ENCODE measurements around the gene IL21R.
A peak's percentile ranks its signal among the peaks of the same experiment; 100 is the strongest.

IL21R gene

DNA sequence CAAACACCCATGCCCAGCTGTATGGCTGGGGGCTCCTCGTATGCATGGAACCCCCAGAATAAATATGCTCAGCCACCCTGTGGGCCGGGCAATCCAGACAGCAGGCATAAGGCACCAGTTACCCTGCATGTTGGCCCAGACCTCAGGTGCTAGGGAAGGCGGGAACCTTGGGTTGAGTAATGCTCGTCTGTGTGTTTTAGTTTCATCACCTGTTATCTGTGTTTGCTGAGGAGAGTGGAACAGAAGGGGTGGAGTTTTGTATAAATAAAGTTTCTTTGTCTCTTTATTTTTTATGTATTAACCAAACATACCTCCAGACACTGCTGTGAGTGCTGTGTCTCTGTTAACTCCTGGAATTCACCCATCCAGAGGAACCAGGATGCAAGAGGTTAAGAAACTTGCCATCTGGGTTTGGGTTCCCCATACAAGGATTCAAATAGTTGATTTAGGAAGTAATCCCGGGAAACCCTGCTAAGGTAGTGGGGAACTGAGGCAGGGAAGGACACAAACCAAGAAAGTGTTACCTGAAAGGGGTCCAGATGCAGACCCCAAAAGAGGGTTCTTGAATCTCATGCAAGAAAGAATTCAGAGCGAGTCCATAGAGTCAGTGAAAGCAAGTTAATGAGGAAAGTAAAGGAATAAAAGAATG, 37.4 kb upstream of the IL21R start:
- Histone ChIP-seq H3K36me3 (ENCODE audit: control insufficient read depth, insufficient read depth, low read length) (peaks cover 28% of the 10 kb centered on the region), H3K4me3 (ENCODE audit: extremely low read depth, insufficient read depth, low read length, poor library complexity, severe bottlenecking) (no peak overlapping the region), H3K27ac (ENCODE audit: low read depth, low read length, severe bottlenecking) (no peak overlapping the region), H3K4me1 (ENCODE audit: control insufficient read depth, insufficient read depth, low read length, poor library complexity, severe bottlenecking) (peaks cover 9% of the 10 kb centered on the region), H3K9me3 (ENCODE audit: control insufficient read depth, low read length) (peaks cover under 1% of the 10 kb centered on the region)
- 93 to 97% methylated on average over 3 to 5 of the region's 6 CpGs for WGBS, 2 experiments (ENCODE audit: insufficient coverage in 2 of 2)

DNA sequence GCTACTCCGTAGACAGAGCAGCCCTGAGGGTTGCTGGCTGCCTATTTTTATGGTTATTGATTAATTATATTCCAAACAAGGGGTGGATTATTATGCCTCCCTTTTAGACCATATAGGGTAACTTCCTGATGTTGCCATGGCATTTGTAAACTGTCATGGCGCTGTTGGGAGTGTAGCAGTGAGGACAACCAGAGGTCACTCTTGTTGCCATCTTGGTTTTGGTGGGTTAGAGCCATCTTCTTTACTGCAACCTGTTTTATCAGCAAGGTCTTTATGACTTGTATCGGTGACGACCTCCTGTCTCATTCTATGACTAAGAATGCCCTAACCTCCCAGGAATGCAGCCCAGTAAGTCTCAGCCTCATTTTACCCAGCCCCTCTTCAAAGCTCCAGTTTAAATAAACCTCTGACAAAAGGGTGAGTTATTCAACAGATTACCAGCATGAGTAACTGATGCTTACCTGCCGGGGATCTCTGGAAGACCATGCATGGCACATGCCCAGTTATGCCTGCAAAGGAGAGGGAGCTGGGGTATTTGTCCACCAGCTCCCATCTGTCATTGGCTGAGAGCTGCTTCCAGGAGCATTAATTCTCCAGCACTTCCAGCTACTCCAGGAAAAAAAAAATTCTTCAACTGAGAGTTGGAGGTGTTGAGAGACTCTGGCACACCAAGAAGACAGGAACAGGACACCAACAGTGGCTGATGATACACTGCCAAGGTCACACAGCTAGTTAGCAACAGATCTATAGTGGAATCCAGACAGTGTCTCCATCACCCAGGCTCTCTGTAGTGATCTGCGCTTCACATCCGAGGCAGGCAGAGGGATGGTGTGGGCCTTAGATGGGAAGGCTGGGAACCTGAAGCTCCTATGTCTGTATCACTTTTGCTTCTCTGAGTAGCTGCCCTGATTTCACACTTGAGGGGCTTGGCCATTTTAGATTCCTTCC, 36.6 kb upstream of the IL21R start:
- H3K36me3 ChIP-seq (ENCODE audit: control insufficient read depth, insufficient read depth, low read length): peaks cover 22% of the 10 kb centered on the region
- H3K4me1 ChIP-seq (ENCODE audit: control insufficient read depth, insufficient read depth, low read length, poor library complexity, severe bottlenecking): peaks cover 9% of the 10 kb centered on the region
- peak overlapping the region; percentile 10 for H3K27ac ChIP-seq (ENCODE audit: low read depth, low read length, severe bottlenecking)
- no peaks in the 10 kb centered on the region for H3K9me3 ChIP-seq (ENCODE audit: control insufficient read depth, low read length)
- no peak overlapping the region for H3K4me3 ChIP-seq (ENCODE audit: extremely low read depth, insufficient read depth, low read length, poor library complexity, severe bottlenecking)
- 87 to 93% methylated on average over 6 of the region's 7 CpGs for WGBS, 2 experiments (ENCODE audit: insufficient coverage in 2 of 2)

DNA sequence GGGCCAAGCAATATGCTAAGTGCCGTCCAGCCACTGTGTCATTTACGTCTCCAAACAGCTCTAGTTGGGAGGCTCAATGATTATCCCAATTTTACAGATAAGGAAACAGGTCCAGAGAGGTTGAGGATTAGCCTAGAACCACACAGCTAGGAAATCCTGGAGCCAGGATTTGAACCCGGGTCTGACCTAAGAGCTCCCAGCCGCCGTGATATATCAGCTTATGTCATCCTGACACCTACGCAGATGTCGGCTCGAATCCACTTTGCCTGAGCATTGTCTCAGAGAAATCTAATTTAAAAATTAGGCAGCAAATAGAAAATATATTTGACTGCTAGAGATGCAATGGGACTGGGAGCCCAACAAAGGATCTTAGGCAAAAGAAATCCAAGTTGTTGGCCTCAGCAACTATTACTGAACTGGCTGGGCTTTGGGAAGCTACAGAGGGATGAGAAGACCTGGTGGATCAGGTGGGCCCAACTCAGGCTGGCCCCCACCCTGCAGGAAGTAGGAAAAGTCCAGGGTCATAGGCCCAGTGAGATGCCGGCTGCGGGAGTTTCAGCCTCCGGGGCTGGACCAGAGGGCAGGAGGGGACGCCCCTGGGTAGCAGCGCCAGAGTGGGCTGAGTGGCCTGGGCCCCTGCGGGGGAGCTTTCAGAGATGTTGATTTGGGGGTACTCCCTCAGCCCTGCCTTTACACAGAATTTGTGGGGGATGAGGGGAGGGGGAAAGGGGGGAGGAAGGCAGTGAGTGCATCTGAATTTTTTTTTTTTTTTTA, 35.1 kb upstream of the IL21R start:
- no peak overlapping the region for H3K27ac ChIP-seq (ENCODE audit: low read depth, low read length, severe bottlenecking)
- H3K4me3 ChIP-seq (ENCODE audit: extremely low read depth, insufficient read depth, low read length, poor library complexity, severe bottlenecking): no peak overlapping the region
- no peaks in the 10 kb centered on the region for H3K9me3 ChIP-seq (ENCODE audit: control insufficient read depth, low read length)
- 86 to 99% methylated on average over 10 to 11 of the region's 14 CpGs for WGBS, 2 experiments (ENCODE audit: insufficient coverage in 2 of 2)
- H3K4me1 ChIP-seq (ENCODE audit: control insufficient read depth, insufficient read depth, low read length, poor library complexity, severe bottlenecking): peaks cover 9% of the 10 kb centered on the region
- H3K36me3 ChIP-seq (ENCODE audit: control insufficient read depth, insufficient read depth, low read length): peaks cover 15% of the 10 kb centered on the region

DNA sequence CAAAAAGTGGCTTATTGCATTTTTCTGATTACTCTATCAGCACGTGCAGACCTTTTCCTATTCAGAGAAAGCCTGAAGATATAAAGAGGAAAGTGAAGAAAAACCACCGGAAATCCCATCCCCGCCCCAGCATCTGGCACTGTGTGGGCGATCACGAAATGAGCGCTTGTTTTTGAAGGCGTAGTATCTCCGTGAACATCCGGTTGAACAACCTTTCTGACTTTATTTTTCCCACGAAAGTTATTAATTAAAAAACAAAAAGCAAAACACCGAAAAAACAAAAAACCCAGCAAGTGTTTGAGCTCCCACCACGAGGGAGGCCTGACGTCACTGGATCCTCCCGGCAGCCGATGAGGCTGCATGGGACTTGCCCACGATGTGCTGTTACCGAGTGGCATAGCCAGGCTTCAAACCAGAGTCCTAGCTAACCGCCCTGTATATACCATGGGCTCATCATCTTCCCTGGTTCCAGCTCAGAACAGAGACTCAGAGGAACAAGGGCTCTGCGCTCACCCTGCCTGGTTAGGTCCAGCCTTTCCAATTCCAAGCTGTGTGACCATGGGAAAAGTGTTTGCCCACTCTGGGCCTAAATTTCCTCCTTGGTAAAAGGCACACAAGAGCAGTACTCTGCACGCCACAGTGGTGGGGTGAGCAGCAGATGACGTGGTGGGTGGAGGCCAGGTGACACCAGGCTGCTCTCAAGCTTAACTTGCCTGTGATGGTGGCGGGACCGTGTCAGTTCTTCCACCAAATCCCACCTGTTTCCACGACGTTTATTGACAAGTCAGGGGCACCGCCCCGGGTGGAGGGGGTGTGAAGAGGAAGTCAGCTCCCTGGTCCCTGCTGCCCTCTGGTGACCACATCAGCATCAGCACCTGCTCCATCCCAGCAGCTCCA, 34.3 kb upstream of the IL21R start:
- no peak overlapping the region for H3K4me3 ChIP-seq (ENCODE audit: extremely low read depth, insufficient read depth, low read length, poor library complexity, severe bottlenecking)
- peaks cover 12% of the 10 kb centered on the region for H3K36me3 ChIP-seq (ENCODE audit: control insufficient read depth, insufficient read depth, low read length)
- H3K27ac ChIP-seq (ENCODE audit: low read depth, low read length, severe bottlenecking): no peak overlapping the region
- 82 to 90% methylated on average over 19 to 22 of the region's 27 CpGs for WGBS, 2 experiments (ENCODE audit: insufficient coverage in 2 of 2)
- H3K4me1 ChIP-seq (ENCODE audit: control insufficient read depth, insufficient read depth, low read length, poor library complexity, severe bottlenecking): peaks cover 9% of the 10 kb centered on the region
- H3K9me3 ChIP-seq (ENCODE audit: control insufficient read depth, low read length): no peaks in the 10 kb centered on the region

DNA sequence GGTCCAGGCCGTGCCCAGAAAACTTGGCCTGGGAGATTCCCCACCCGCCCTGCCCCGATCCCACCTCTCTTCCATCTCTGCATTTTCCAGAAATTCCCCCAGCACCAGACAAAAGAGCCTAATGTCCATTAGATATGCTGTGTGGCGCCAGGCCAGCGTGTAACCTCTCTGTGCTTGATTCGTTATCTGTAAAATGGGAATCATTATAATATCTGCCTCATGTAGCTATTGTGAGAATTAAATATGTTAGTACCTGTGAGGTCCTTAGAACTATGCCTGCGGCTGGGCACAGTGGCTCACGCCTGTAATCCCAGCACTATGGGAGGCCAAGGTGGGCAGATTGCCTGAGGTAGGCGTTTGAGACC, 33.6 kb upstream of the IL21R start:
- H3K27ac ChIP-seq (ENCODE audit: low read depth, low read length, severe bottlenecking): no peak overlapping the region
- peaks cover 9% of the 10 kb centered on the region for H3K4me1 ChIP-seq (ENCODE audit: control insufficient read depth, insufficient read depth, low read length, poor library complexity, severe bottlenecking)
- H3K4me3 ChIP-seq (ENCODE audit: extremely low read depth, insufficient read depth, low read length, poor library complexity, severe bottlenecking): no peak overlapping the region
- WGBS, 2 experiments (ENCODE audit: insufficient coverage in 2 of 2): 45 to 56% methylated on average over 7 to 8 of the region's 9 CpGs
- peaks cover 5% of the 10 kb centered on the region for H3K36me3 ChIP-seq (ENCODE audit: control insufficient read depth, insufficient read depth, low read length)
- H3K9me3 ChIP-seq (ENCODE audit: control insufficient read depth, low read length): no peaks in the 10 kb centered on the region

DNA sequence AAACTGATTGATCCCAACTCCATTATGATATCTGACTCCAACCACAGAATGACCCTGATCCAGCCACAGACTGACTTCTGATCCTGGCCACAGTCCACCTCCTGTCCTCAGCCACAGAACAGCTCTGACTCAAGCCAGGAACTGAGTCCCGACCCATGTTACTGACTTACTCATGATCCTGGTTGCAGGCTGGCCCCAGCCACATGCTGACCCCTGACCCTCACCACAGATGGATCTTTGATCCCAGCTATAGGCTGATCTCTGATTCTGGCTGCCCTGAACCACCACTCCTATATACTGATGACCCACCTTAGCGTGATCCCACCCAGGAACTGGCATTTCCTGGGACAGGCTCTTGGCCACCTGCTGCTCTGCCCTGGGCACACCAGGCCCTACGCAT, 32.2 kb upstream of the IL21R start:
- 76 to 89% methylated on average over 2 to 3 of the region's 3 CpGs for WGBS, 2 experiments (ENCODE audit: insufficient coverage in 2 of 2)
- Histone ChIP-seq H3K36me3 (ENCODE audit: control insufficient read depth, insufficient read depth, low read length) (no peaks in the 10 kb centered on the region), H3K4me3 (ENCODE audit: extremely low read depth, insufficient read depth, low read length, poor library complexity, severe bottlenecking) (no peak overlapping the region), H3K9me3 (ENCODE audit: control insufficient read depth, low read length) (no peaks in the 10 kb centered on the region), H3K27ac (ENCODE audit: low read depth, low read length, severe bottlenecking) (no peak overlapping the region), H3K4me1 (ENCODE audit: control insufficient read depth, insufficient read depth, low read length, poor library complexity, severe bottlenecking) (peaks cover 12% of the 10 kb centered on the region)

DNA sequence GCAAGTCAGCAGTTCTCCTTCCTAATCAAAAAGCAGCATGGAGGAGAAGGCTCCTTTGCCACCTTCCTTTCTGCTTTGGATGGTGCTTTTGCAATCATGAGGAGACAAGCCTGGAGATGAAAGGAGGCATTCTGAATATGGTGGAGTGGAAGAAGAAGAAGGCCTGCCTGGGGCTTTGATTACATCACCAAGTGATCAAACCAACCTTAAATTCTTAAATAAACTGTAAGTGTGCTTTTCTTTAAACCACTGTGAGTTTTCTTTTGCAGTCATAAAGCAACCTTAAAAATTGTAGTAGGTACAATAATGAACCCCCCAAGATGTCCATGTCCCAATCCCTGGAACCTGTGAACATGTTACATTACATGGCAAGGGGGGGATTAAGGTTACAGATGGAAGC, 31.7 kb upstream of the IL21R start:
- H3K4me1 ChIP-seq (ENCODE audit: control insufficient read depth, insufficient read depth, low read length, poor library complexity, severe bottlenecking): peaks cover 9% of the 10 kb centered on the region
- no peak overlapping the region for H3K4me3 ChIP-seq (ENCODE audit: extremely low read depth, insufficient read depth, low read length, poor library complexity, severe bottlenecking)
- H3K9me3 ChIP-seq (ENCODE audit: control insufficient read depth, low read length): no peaks in the 10 kb centered on the region
- no peak overlapping the region for H3K27ac ChIP-seq (ENCODE audit: low read depth, low read length, severe bottlenecking)
- no peaks in the 10 kb centered on the region for H3K36me3 ChIP-seq (ENCODE audit: control insufficient read depth, insufficient read depth, low read length)

DNA sequence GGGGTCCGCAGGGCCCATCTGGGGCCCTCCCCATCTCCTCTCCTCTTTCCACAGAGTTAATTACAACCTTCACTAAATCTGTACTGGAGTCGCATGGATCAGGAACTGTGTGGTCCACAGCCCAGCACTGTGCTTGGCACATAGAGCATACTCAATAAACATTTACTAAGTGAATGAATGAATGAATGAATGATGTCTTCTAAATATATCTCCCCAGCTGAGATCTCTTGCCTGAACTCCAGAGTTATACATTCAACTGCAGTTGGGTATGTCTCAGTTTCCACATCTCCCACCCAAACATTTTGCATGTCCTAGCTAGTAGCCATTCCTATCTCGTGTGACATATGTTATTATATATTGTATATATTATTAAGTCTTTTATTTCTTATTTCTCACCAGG, 28.7 kb upstream of the IL21R start:
- Histone ChIP-seq H3K27ac (ENCODE audit: low read depth, low read length, severe bottlenecking) (no peak overlapping the region), H3K4me3 (ENCODE audit: extremely low read depth, insufficient read depth, low read length, poor library complexity, severe bottlenecking) (no peak overlapping the region), H3K4me1 (ENCODE audit: control insufficient read depth, insufficient read depth, low read length, poor library complexity, severe bottlenecking) (peaks cover 4% of the 10 kb centered on the region), H3K36me3 (ENCODE audit: control insufficient read depth, insufficient read depth, low read length) (no peaks in the 10 kb centered on the region), H3K9me3 (ENCODE audit: control insufficient read depth, low read length) (no peaks in the 10 kb centered on the region)
- 100% methylated on average over 1 of the region's 3 CpGs; no CpG with 5 or more reads in 1 of the 2 experiments for WGBS, 2 experiments (ENCODE audit: insufficient coverage in 2 of 2)

DNA sequence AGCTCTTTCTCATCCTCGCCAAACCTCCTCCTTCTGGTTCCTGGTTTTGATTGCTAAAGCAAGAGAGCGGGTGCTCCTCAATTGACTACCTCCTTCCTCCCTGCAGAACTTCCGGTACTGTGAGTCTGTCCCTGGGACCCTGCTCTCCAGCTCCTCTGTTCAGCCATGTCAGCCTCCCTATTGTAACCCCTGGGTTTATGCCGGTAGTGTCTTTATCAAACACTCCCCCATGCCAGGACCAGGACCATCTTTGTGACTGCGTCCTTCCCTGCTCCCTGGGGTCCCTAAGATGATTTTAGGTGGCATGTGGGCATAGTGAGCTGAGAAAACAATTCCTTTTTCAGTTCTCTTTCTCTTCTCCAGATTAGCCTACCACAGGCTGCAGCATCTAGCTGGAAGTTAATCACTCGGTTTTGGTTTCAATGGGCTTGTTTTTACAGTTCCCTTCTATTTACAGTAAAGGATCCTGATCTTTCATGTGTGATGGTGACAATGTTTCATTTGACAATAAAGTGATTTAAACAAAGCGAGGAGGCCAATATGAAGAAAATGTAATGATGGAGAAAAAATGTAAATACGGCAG, 27.7 kb upstream of the IL21R start:
- Histone ChIP-seq H3K4me1 (ENCODE audit: control insufficient read depth, insufficient read depth, low read length, poor library complexity, severe bottlenecking) (peaks cover 7% of the 10 kb centered on the region), H3K4me3 (ENCODE audit: extremely low read depth, insufficient read depth, low read length, poor library complexity, severe bottlenecking) (no peak overlapping the region), H3K9me3 (ENCODE audit: control insufficient read depth, low read length) (no peaks in the 10 kb centered on the region), H3K27ac (ENCODE audit: low read depth, low read length, severe bottlenecking) (no peak overlapping the region), H3K36me3 (ENCODE audit: control insufficient read depth, insufficient read depth, low read length) (no peaks in the 10 kb centered on the region)
- 91 to 97% methylated on average over 5 of the region's 8 CpGs for WGBS, 2 experiments (ENCODE audit: insufficient coverage in 2 of 2)

All from mesodermal cell (in vitro differentiated cells).